HepG2 (cell line): Measurements from ENCODE around the gene LBR. TPM values are rescaled to one million over a fixed set of nuclear protein-coding genes. Genes with fewer than 3 reads are reported as not detected.

Source experiments
- CENPT ChIP-seq: sonication (generic); formaldehyde crosslinking; IDR thresholded peaks from 2 replicates; pipeline ENCODE4 v1.8.0; 2022; ENCODE audit warnings: low read depth, mild to moderate bottlenecking, moderate library complexity, missing genetic modification reagents
- EP300 ChIP-seq, 3 experiments: sonication (generic) in 1 of 3; formaldehyde crosslinking in 1 of 3; IDR thresholded peaks; 2 replicates each; pipeline versions ENCODE4 v1.5.1 to v1.6.1; 2011 to 2020; ENCODE audit warnings: low read depth in 2 of 3, low read length in 2 of 3, borderline replicate concordance in 1 of 3, improper control_type of control experiment in 1 of 3, mild to moderate bottlenecking in 1 of 3, missing genetic modification reagents in 1 of 3, moderate library complexity in 1 of 3
- HNRNPLL ChIP-seq: fragments of 200-400 bp; formaldehyde crosslinking; IDR thresholded peaks from 2 replicates; pipeline ENCODE4 v1.6.1; 2017; ENCODE audit warnings: mild to moderate bottlenecking, low read depth, low read length; ENCODE audit not compliant: poor library complexity, severe bottlenecking
- IRF2 ChIP-seq: IDR thresholded peaks from 2 replicates; pipeline ENCODE4 v1.6.1; 2018; ENCODE audit warnings: missing genetic modification reagents, missing compliant biosample characterization
- KAT2B ChIP-seq: fragments of 150-350 bp; IDR thresholded peaks from 2 replicates; pipeline ENCODE4 v1.6.1; 2014; ENCODE audit warnings: low read depth, low read length, borderline replicate concordance
- KDM5A ChIP-seq: fragments of 200-600 bp; sonication (generic); IDR thresholded peaks from 2 replicates; pipeline ENCODE4 v1.7.0; 2018; ENCODE audit warnings: antibody characterized with exemption, mild to moderate bottlenecking, low read length, borderline replicate concordance
- LRRFIP1 ChIP-seq: sonication (generic); formaldehyde crosslinking; conservative IDR thresholded peaks from 2 replicates; pipeline ENCODE4 v1.4.0; 2020; ENCODE audit warnings: missing genetic modification reagents
- MIXL1 ChIP-seq: IDR thresholded peaks from 2 replicates; pipeline ENCODE4 v1.6.1; 2016
- NCOA2 ChIP-seq: sonication (generic); formaldehyde crosslinking; IDR thresholded peaks from 2 replicates; pipeline ENCODE4 v1.8.0; 2022; ENCODE audit warnings: inconsistent platforms
- NPAS2 ChIP-seq: sonication (generic); formaldehyde crosslinking; IDR thresholded peaks from 2 replicates; pipeline ENCODE4 v1.8.0; 2022; ENCODE audit warnings: mild to moderate bottlenecking, missing genetic modification reagents, borderline replicate concordance
- RXRB ChIP-seq: IDR thresholded peaks from 2 replicates; pipeline ENCODE4 v1.6.1; 2016; ENCODE audit warnings: borderline replicate concordance, missing genetic modification reagents, missing compliant biosample characterization
- SALL1 ChIP-seq: sonication (generic); formaldehyde crosslinking; IDR thresholded peaks from 2 replicates; pipeline ENCODE4 v1.8.0; 2022; ENCODE audit warnings: mild to moderate bottlenecking, missing genetic modification reagents
- TEAD3 ChIP-seq: optimal IDR thresholded peaks from 2 replicates; pipeline ENCODE3; 2016; ENCODE audit warnings: borderline replicate concordance
- THRA ChIP-seq: sonication (generic); formaldehyde crosslinking; IDR thresholded peaks from 2 replicates; pipeline ENCODE4 v1.4.0; 2020; ENCODE audit warnings: missing genetic modification reagents, borderline replicate concordance
- ZNF34 ChIP-seq: sonication (generic); formaldehyde crosslinking; IDR thresholded peaks from 2 replicates; pipeline ENCODE4 v1.4.0; 2020; ENCODE audit warnings: mild to moderate bottlenecking, missing genetic modification reagents, borderline replicate concordance
- ZNF367 ChIP-seq: sonication (generic); formaldehyde crosslinking; IDR thresholded peaks from 2 replicates; pipeline ENCODE4 v1.4.0; 2020; ENCODE audit warnings: missing genetic modification reagents, borderline replicate concordance
- ZNF513 ChIP-seq: sonication (generic); formaldehyde crosslinking; conservative IDR thresholded peaks from 2 replicates; pipeline ENCODE4 v1.5.0; 2020; ENCODE audit warnings: missing genetic modification reagents
- ZNF724P ChIP-seq: sonication (generic); formaldehyde crosslinking; IDR thresholded peaks from 2 replicates; pipeline ENCODE4 v1.8.0; 2022; ENCODE audit warnings: missing genetic modification reagents, borderline replicate concordance
- ZNF770 ChIP-seq: sonication (generic); formaldehyde crosslinking; IDR thresholded peaks from 2 replicates; pipeline ENCODE4 v1.5.0; 2020; ENCODE audit warnings: mild to moderate bottlenecking, missing genetic modification reagents
- ZNF776 ChIP-seq: sonication (generic); formaldehyde crosslinking; IDR thresholded peaks from 2 replicates; pipeline ENCODE4 v1.4.0; 2020; ENCODE audit warnings: mild to moderate bottlenecking, missing genetic modification reagents
- ZNF780A ChIP-seq: sonication (generic); formaldehyde crosslinking; IDR thresholded peaks from 2 replicates; pipeline ENCODE4 v1.8.0; 2022; ENCODE audit warnings: mild to moderate bottlenecking, missing genetic modification reagents, moderate library complexity
- ZNF782 ChIP-seq: sonication (generic); formaldehyde crosslinking; IDR thresholded peaks from 2 replicates; pipeline ENCODE4 v1.4.0; 2020; ENCODE audit warnings: missing genetic modification reagents, mild to moderate bottlenecking, borderline replicate concordance
- ZNF879 ChIP-seq: sonication (generic); formaldehyde crosslinking; IDR thresholded peaks from 2 replicates; pipeline ENCODE4 v1.8.1; 2023; ENCODE audit warnings: missing genetic modification reagents
- polyA plus RNA-seq, 8 experiments: library from polyadenylated mRNA; depleted of rRNA in 3 of 8; stranded (reverse) in 7 of 8; unstranded in 1 of 8; fragments of >200 nt; fragmentation: Illumina TruSeq in 4 of 8; extraction: Trizol in 4 of 8; gene quantifications; 2 replicates each; pipeline versions ENCODE4 v1.2.1 to v1.2.3, GENCODE V29; 2011 to 2016; ENCODE audit warnings: low read depth in 4 of 8, missing spikeins in 1 of 8, mixed read lengths in 1 of 8; ENCODE audit not compliant: insufficient read depth in 1 of 8
- total RNA-seq, 5 experiments: library from RNA; depleted of rRNA; stranded (reverse); fragments of >200 nt; fragmentation: Illumina TruSeq; extraction: Trizol; gene quantifications; 2 replicates each; pipeline ENCODE4 v1.2.3, GENCODE V29; 2016; ENCODE audit warnings: low read depth in 1 of 5

The LBR gene
- total and polyA plus RNA-seq, 2 of the 13 experiments (the other 11 are each of a cell fraction or from before 2014, with no cell fraction given) = 38.9 to 76.7 TPM

GRCh38 chr1:225412803-225413351 lies 15.0 kb downstream of the LBR start (continued):
- no peak for TF ChIP-seq ZNF513
- no peak for TF ChIP-seq ZNF776 (CRISPR knock-in tag)
- TF ChIP-seq NCOA2 (CRISPR knock-in tag) = peak; percentile 15; the same call in 1 of the 2 replicates
- TF ChIP-seq RXRB = 0 out of 2 replicates have a peak, but pooled peaks have one; percentile 15
- TF ChIP-seq THRA (CRISPR knock-in tag) = no peak
- TF ChIP-seq HNRNPLL = no peak
- TF ChIP-seq ZNF782 (CRISPR knock-in tag) = no peak
- TF ChIP-seq IRF2 (CRISPR knock-in tag) = peak; percentile 23; the same call in 1 of the 2 replicates
- TF ChIP-seq LRRFIP1 (CRISPR knock-in tag) = no peak
- no peak for TF ChIP-seq NPAS2 (CRISPR knock-in tag)
- TF ChIP-seq TEAD3 (CRISPR knock-in tag) = peak; percentile 28
- TF ChIP-seq ZNF367 (CRISPR knock-in tag) = no peak
- peak; percentile 96 for TF ChIP-seq MIXL1 (CRISPR knock-in tag)
- TF ChIP-seq CENPT (CRISPR knock-in tag) = no peak
- no peak for TF ChIP-seq ZNF879
- TF ChIP-seq KDM5A = no peak
- TF ChIP-seq ZNF724P (CRISPR knock-in tag) = no peak
- TF ChIP-seq SALL1 = peak; percentile 35; the same call in 1 of the 2 replicates
- no peak for TF ChIP-seq KAT2B
- peak in 1 of 2 experiments; percentile 53; a peak in 1 of 4 replicates for TF ChIP-seq EP300 (IDR thresholded peaks at IDR 0.05; ENCODE audit: low read depth in 2 of 2, low read length in 2 of 2)
- TF ChIP-seq EP300 (CRISPR knock-in tag; IDR thresholded peaks at IDR 0.05; ENCODE audit: borderline replicate concordance) = no peak
- no peak for TF ChIP-seq ZNF770 (CRISPR knock-in tag)
- TF ChIP-seq ZNF34 = no peak
- TF ChIP-seq ZNF780A (CRISPR knock-in tag) = no peak
